Activated naive CD4-positive, alpha-beta T cell treated with anti-CD3 and anti-CD28 coated beads, Interleukin-2, amount 50 U/mL, for 24 hours (primary cell): ENCODE results near the gene GALC.

Source experiments
- H3K27ac Mint-ChIP-seq: one replicate; pipeline ENCODE4 v1.8.0; 2021; ENCODE audit warnings: mild to moderate bottlenecking, mixed read lengths
- H3K27me3 Mint-ChIP-seq: one replicate; pipeline ENCODE4 v1.8.0; 2021; ENCODE audit warnings: mixed read lengths
- H3K36me3 Mint-ChIP-seq: one replicate; pipeline ENCODE4 v1.8.0; 2021; ENCODE audit warnings: mixed read lengths
- H3K4me1 Mint-ChIP-seq: one replicate; pipeline ENCODE4 v1.8.0; 2021; ENCODE audit warnings: mixed read lengths
- H3K4me3 Mint-ChIP-seq: one replicate; pipeline ENCODE4 v1.8.0; 2021; ENCODE audit warnings: mild to moderate bottlenecking, mixed read lengths
- H3K9me3 Mint-ChIP-seq: one replicate; pipeline ENCODE4 v1.8.0; 2021; ENCODE audit warnings: mixed read lengths

Gene GALC

DNA sequence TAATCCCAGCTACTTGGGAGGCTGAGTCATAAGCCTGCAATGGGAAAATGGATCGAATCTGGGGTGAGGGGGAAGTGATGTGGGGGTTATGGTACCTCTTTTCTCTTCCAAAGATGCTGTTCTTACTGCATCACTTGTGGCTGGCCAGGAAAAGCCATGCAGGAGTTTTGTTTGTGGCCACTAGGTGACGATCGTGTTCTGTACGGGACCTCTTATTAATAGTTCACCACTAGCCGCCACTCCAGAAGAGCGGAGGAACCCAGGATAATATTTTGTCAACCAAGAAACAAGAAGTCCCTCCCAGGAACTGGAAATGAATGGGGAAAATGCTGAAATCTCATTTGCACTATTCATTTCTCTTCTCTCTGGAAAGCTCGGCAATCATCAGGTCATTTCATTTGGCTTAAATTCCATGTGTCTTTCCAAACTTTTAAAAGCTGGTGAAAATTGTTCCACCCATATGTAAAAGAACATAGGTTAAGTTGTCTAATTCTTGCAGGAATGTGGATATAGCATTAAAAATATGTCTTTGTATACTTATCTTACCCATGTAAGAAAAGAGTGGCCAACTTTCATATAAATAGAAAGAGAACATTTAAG lies 20.9 kb upstream of the GALC start:
- Mint-ChIP-seq H3K27me3 (no peaks in the 10 kb centered on the region), H3K4me1 (peaks cover 63% of the 10 kb centered on the region), H3K4me3 (peak overlapping the region; percentile 43)

DNA sequence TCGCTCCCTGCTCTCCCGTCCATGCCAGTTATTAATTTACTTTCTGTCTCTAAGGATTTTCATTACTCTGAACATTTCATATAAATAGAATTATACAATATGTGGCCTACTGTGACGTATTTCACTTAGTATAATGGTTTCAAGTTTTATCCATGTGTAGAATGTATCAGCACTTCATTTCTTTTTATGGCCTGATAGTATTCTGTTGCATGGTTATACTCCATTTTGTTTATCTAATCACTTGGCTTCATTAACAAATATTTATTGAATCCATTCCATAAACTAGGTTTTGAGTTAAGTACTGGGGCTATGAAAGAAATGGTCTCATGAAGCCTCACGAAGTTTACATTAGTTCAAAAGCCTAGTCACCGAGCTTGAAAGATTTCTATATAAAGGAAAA lies 19.5 kb upstream of the GALC start:
- no peaks in the 10 kb centered on the region for H3K9me3 Mint-ChIP-seq
- H3K27me3 Mint-ChIP-seq: no peaks in the 10 kb centered on the region
- H3K36me3 Mint-ChIP-seq: peaks cover 23% of the 10 kb centered on the region
- H3K4me3 Mint-ChIP-seq: no peak overlapping the region
- peak overlapping the region; percentile 11 for H3K27ac Mint-ChIP-seq
- H3K4me1 Mint-ChIP-seq: peaks cover 64% of the 10 kb centered on the region

More for the DNA sequence above, 20.9 kb upstream of the GALC start:
- Mint-ChIP-seq H3K36me3 (peaks cover 25% of the 10 kb centered on the region), H3K27ac (no peak overlapping the region), H3K9me3 (no peaks in the 10 kb centered on the region)

DNA sequence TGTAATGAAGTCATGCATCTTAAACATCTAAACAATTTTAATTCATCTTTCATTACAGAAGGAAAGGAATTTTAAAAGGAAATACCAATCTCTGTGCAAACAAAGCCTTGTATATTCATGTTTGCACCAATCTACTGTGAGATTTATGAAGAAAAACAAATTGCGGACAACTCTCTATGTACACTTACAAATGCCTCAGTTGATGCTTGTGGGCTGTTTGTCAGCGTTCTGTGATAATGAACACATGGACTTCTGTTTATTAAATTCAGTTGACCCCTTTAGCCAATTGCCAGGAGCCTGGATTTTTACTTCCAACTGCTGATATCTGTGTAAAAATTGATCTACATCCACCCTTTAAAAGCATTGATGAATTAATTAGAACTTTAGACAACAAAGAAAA lies 17.3 kb upstream of the GALC start:
- peaks cover 19% of the 10 kb centered on the region for H3K36me3 Mint-ChIP-seq
- H3K4me3 Mint-ChIP-seq: peak overlapping the region; percentile 63
- H3K27ac Mint-ChIP-seq: peak overlapping the region; percentile 39
- peaks cover 80% of the 10 kb centered on the region for H3K4me1 Mint-ChIP-seq
- no peaks in the 10 kb centered on the region for H3K27me3 Mint-ChIP-seq
- no peaks in the 10 kb centered on the region for H3K9me3 Mint-ChIP-seq

DNA sequence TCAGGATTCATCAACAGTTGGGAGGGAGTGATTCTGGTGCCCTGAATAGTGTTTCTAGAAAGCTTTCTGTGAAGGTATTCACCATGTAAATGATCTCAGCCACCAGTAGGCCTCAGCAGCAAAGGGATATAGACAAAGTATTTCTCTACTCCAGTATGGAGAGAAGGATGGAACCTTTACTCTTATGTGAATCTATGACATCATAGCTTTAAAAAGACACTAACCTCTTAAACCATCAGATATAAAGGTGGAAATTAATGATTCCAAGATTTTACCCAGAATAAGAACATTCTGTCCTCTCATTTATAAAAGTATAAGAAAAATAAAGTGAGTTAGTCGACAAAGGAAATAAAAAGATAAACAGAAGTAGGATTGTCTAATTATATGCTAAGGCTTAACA lies 16.5 kb upstream of the GALC start:
- H3K27ac Mint-ChIP-seq: peak overlapping the region; percentile 80

DNA sequence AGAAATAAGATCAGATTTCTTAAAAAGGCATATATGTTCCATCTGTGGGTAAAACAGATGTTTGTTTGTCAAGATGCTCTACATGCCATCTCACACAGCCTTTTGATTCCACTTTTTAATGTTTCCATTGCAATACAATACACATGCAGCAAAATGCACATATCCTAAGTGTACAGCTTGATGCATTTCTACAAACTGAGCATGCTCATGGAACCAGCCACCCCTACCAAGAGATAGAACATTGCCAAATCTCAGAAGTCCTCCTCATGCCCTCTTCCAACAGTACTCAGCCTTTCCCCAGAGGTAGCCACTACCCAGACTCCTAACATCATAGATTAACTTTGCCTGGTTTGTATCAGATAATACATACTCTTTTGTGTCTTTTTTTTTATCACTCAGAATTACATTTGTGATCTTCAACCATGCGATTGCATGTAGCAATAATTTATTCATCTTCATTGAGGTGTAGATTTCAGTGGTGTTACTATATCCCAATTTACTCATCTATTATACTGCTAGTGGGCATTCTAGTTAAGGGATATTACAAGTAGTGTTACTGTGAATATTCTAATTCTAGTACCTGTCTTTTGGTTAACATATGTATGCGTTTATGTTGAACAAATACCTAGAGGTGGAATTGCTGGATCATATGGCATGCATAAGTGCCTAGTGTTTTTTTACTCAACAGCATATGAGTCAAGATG lies 15.2 kb upstream of the GALC start:
- Mint-ChIP-seq H3K36me3 (peaks cover 19% of the 10 kb centered on the region), H3K4me1 (peaks cover 82% of the 10 kb centered on the region), H3K9me3 (no peaks in the 10 kb centered on the region), H3K27me3 (no peaks in the 10 kb centered on the region), H3K27ac (peak overlapping the region; percentile 80), H3K4me3 (peak overlapping the region; percentile 77)

More for the DNA sequence above, 16.5 kb upstream of the GALC start:
- no peaks in the 10 kb centered on the region for H3K27me3 Mint-ChIP-seq
- H3K4me3 Mint-ChIP-seq: peak overlapping the region; percentile 66
- H3K9me3 Mint-ChIP-seq: no peaks in the 10 kb centered on the region
- H3K36me3 Mint-ChIP-seq: peaks cover 19% of the 10 kb centered on the region
- peaks cover 88% of the 10 kb centered on the region for H3K4me1 Mint-ChIP-seq

DNA sequence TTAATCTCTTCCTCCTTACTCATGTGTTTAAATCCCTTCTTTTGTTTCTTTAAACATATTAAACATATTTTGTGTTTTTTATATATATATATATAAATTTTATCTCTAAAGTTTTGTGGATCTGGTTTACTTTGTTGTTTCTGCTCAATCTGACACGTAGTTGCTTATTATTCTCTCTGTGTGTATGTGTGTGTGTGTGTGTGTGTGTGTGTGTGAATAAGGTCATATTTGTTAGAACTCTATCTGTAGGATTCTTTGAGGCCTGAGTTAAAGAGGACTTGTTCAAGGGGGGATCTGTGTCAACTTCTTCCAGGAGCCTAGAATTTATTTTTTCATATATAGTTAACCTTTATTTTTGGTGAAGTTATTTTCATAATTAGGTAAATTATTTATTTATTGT lies 14.6 kb upstream of the GALC start:
- peaks cover 19% of the 10 kb centered on the region for H3K36me3 Mint-ChIP-seq
- peak overlapping the region; percentile 65 for H3K4me3 Mint-ChIP-seq
- no peaks in the 10 kb centered on the region for H3K27me3 Mint-ChIP-seq
- H3K4me1 Mint-ChIP-seq: peaks cover 82% of the 10 kb centered on the region
- H3K27ac Mint-ChIP-seq: peak overlapping the region; percentile 81
- H3K9me3 Mint-ChIP-seq: no peaks in the 10 kb centered on the region

DNA sequence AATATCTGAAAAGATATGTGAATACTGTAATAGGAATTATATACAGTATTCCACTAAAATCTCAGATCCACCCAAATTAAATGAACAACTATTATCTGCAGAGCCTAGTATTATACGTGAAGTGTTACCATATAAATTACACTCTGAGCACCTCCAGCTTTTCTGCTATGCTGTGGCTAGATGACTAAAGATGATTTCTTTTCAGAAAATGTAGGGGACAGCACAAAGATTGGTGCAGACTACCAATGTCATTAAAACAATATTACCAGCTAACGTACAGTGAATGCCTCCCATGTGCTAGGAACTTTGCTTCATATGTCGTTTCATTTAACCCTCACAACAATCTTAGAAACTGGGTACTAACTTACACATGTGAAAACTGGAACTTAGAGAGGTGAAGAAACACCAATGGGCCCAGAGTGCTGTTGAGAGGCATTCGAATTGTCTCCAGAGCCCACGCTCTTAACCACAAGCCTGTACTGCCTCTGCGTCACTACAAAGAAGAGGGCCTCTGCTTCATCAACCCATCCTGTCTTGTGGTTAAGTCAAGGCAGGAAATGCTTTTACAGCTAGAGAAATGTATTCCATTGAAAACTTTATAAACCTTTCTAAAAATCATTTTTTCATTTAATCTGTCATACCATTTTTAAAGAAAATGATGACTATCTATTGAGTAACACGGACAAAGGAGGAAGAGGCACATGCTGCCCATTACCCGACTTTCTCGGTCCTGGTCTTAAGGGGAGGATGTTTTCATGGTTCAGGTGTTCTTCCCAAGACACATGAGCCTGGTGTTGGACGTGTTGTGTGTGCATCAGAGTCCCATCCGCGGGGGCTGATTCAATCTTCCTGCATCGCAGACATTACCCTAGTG lies 13.2 kb upstream of the GALC start:
- no peaks in the 10 kb centered on the region for H3K9me3 Mint-ChIP-seq
- H3K36me3 Mint-ChIP-seq: peaks cover 13% of the 10 kb centered on the region
- peaks cover 75% of the 10 kb centered on the region for H3K4me1 Mint-ChIP-seq
- H3K4me3 Mint-ChIP-seq: peak overlapping the region; percentile 88
- H3K27me3 Mint-ChIP-seq: no peaks in the 10 kb centered on the region
- H3K27ac Mint-ChIP-seq: peak overlapping the region; percentile 95

DNA sequence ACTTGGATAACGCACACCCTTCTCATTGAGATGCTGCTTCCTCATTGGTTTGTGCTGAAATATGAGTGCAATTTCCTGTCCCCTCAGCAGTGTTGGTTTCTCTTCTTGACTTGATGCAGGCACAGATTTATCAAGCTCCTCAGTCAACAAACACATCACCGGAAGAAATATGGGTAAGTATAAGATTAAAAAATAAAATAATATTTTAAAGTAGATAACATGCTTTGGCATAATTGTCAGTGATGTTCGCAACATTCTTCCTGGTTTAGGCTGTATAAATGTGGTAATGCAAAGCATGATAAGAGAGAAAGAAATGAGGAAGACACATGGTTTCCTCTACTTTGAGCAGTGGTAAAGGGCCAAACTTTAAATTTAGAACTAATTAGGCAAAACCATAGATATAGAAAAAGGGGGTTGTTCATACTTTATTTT lies 12.1 kb upstream of the GALC start, which contains the start of gene GPR65:
Gene GPR65, plus strand, starts transcription at position 86 of the 432 bp plus-strand sequence. CDS start 5,713 bp downstream, outside the sequence.
- peaks cover 6% of the 10 kb centered on the region for H3K36me3 Mint-ChIP-seq
- peak within 1 kb of the TSS; percentile 88 for H3K4me3 Mint-ChIP-seq
- H3K27me3 Mint-ChIP-seq: no peaks in the 10 kb centered on the region
- peak within 1 kb of the TSS; percentile 95 for H3K27ac Mint-ChIP-seq
- peaks cover 64% of the 10 kb centered on the region for H3K4me1 Mint-ChIP-seq
- H3K9me3 Mint-ChIP-seq: no peaks in the 10 kb centered on the region

DNA sequence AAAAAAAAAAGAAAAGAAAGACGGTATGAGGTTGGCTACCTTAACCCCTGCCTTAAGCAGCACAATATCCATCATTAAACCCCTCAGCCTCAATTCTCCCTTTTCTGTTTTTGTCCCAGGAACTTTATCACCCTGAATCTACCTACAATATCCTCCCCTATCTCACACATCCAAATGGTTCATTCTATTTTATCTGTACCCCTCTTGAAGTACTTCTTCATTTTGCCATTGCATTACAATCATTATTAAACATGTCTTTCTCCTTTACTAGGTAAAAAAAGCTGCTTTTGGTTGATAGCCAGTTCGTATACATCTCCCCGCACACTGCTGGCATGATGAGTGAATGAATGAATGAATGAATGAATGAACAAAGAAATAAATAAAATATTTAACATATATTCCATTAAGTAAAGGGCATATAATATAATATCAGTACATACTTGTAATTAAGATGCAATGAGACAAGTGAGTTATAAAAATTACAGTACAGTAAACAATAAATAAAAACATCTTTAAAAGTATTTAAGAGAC lies 11.6 kb upstream of the GALC start:
- Mint-ChIP-seq H3K27me3 (no peaks in the 10 kb centered on the region), H3K9me3 (no peaks in the 10 kb centered on the region), H3K27ac (no peak overlapping the region), H3K36me3 (peaks cover 5% of the 10 kb centered on the region), H3K4me3 (peak overlapping the region; percentile 79), H3K4me1 (peaks cover 61% of the 10 kb centered on the region)

DNA sequence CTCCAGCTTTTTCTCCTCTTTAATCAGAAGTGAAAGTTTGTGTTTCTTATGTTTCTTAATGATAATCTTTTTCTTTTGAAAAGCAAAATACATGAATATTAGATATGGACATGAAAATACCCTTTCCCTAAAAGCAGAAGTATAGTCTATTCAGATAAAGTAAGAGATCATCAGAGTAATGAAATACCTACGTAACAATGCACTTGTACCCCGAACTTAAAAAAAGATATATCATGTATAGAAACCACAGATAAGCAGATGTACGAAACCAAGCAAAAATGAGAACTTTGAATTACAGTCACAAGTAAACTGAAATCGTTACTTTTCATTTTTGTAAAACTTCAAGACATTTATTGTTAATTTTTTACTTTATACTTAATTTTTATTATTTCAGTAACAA lies 10.4 kb upstream of the GALC start:
- no peak overlapping the region for H3K27ac Mint-ChIP-seq
- H3K4me1 Mint-ChIP-seq: peaks cover 49% of the 10 kb centered on the region
- H3K27me3 Mint-ChIP-seq: no peaks in the 10 kb centered on the region
- peaks cover 2% of the 10 kb centered on the region for H3K36me3 Mint-ChIP-seq
- no peak overlapping the region for H3K4me3 Mint-ChIP-seq
- no peaks in the 10 kb centered on the region for H3K9me3 Mint-ChIP-seq

DNA sequence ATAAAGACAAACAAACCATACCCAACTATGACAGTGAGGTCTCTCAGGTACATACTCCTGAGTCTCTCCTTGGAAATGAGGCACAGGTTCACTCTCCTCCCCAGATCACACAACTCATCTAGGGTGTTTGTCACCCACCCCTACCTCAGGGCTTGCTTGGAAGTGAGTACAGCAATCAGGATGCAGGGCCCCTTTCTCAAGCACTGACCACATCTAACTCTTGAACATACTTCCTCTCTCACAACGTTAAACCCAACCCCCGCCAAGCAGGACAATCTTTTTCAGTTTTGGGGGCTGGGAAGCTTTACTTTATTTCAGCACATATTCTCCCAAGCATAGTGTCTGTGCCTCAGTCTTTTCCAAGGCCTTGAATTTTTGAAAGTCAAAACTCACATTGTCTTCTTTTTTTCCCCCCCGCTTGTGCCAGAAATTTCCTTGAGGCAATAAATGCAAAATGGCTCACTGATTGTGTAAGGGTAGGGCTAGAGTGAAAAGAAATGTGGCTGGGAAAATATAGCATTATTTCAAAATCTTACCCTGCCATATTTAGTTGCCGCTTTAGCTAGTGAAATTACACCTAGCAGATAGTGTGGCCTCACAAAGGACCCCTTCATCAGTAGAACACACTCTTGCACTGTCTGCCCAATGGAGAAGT lies 9.6 kb upstream of the GALC start:
- H3K27ac Mint-ChIP-seq: no peak overlapping the region
- H3K9me3 Mint-ChIP-seq: no peaks in the 10 kb centered on the region
- H3K4me1 Mint-ChIP-seq: peaks cover 40% of the 10 kb centered on the region
- H3K36me3 Mint-ChIP-seq: no peaks in the 10 kb centered on the region
- H3K27me3 Mint-ChIP-seq: no peaks in the 10 kb centered on the region
- no peak overlapping the region for H3K4me3 Mint-ChIP-seq

DNA sequence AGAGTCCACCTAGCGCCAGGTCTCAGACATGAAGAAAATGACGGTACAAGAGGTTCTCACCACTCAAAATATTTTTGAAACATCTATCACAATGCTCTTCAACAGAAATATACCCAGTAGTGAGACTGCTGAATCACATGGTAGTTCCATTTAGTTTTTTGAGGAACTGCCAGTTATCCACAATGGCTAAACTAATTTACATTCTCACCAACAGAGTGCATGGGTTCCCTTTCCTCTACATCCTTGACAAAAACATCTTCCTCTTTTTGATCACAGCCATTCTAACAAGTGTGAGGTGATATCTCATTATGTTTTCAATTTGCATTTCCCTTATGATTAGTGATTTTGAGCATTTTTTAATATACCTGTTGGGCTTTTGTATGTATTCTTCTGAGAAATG lies 6.3 kb upstream of the GALC start:
- peaks cover 32% of the 10 kb centered on the region for H3K4me1 Mint-ChIP-seq
- no peak overlapping the region for H3K27ac Mint-ChIP-seq
- no peaks in the 10 kb centered on the region for H3K27me3 Mint-ChIP-seq
- H3K9me3 Mint-ChIP-seq: no peaks in the 10 kb centered on the region
- H3K36me3 Mint-ChIP-seq: peaks cover 3% of the 10 kb centered on the region
- H3K4me3 Mint-ChIP-seq: no peak overlapping the region

DNA sequence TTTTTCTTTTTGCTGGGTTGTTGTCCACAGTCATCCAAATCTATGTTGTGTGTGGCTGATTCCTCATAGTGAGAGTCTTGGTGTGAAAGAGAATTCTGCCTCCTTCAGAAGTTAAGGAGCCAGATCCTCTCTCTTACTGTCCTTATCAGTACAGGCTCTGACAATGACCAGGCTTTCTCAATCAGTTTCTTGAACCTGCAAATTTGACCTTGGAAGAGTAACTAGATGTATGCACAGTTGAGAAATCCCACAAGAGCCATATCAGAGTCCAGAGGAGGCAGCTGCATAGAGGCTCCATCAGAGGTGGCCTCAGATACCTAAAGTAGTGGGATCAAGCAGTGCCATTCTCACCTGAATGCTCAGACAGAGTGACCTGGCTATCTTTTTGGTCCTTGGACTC lies 5.5 kb upstream of the GALC start:
- no peak overlapping the region for H3K27ac Mint-ChIP-seq
- H3K36me3 Mint-ChIP-seq: peaks cover 3% of the 10 kb centered on the region
- H3K9me3 Mint-ChIP-seq: no peaks in the 10 kb centered on the region
- no peak overlapping the region for H3K4me3 Mint-ChIP-seq
- H3K4me1 Mint-ChIP-seq: peaks cover 39% of the 10 kb centered on the region
- H3K27me3 Mint-ChIP-seq: no peaks in the 10 kb centered on the region

DNA sequence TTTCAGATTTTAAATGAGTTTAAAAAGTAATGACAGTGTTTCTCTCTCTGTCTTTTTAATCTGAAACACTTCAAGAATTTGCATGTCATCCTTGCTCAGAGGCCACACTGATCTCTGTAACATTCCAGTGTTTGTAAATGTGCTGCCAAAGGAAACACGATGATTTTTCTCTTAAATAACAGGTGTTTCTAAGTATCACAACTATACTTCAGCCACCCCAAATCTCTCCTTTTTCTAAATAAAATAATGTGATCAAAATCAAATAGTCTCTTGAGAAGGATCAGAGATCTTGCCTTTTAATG lies 3.3 kb upstream of the GALC start:
- peaks cover 3% of the 10 kb centered on the region for H3K36me3 Mint-ChIP-seq
- H3K4me3 Mint-ChIP-seq: no peak overlapping the region
- H3K9me3 Mint-ChIP-seq: no peaks in the 10 kb centered on the region
- H3K4me1 Mint-ChIP-seq: peaks cover 46% of the 10 kb centered on the region
- H3K27ac Mint-ChIP-seq: peak overlapping the region; percentile 2
- no peaks in the 10 kb centered on the region for H3K27me3 Mint-ChIP-seq

DNA sequence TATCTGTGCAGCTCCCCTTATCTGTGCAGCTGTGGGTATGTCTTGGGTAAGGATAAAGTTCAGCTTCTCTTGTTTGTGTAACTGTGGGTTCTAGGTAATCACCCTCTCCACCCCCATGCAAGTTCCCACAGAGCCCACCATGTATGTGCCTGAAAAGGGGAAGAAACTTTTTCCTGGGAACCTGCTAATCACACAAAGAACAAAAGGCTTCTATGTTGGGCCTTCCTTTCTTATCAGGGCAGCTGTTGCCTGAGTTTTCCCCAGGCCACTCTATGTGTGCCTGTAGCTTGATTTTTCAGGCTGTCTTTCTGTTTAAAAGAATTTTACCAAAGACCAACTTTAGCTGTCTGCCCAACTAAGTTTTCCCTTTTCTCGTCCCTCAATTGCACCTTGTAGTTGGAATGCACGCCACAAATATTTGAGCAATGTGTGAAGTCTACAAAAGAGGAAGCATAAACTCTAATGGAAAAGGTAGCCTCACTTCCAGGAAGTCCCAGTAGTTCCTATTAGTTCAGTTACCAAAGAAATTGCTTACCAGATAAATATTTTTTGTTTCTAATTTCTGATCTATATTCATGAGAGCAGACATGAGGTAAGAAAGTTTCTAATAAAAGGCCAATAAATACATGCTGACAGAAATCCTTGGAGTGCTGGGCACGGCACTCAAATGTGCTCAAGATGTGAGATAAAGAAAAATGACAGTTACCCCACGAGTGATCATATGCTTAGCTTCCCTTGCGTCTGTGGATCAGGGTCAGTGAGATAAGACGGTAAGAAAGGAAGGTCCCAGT lies 2.7 kb upstream of the GALC start:
- peak overlapping the region; percentile 48 for H3K27ac Mint-ChIP-seq
- H3K9me3 Mint-ChIP-seq: no peaks in the 10 kb centered on the region
- H3K36me3 Mint-ChIP-seq: peaks cover 3% of the 10 kb centered on the region
- H3K4me1 Mint-ChIP-seq: peaks cover 50% of the 10 kb centered on the region
- H3K27me3 Mint-ChIP-seq: no peaks in the 10 kb centered on the region
- no peak overlapping the region for H3K4me3 Mint-ChIP-seq
